Activated B cell treated with CpG ODN at 0.5 μM for 24 hours (primary cell): Measurements from ENCODE around the gene RHEBL1. TPM values are rescaled to one million over a fixed set of nuclear protein-coding genes. Genes with fewer than 3 reads are reported as not detected.
A peak's percentile ranks its signal among the peaks of the same experiment; 100 is the strongest.

Experiments used
- ATAC-seq: fragments of 200-7000 bp; cut with Tn5 transposase; one replicate; pipeline ENCODE4 v1.10.0; 2021; ENCODE audit warnings: low read depth, mild to moderate bottlenecking, moderate library complexity
- CTCF ChIA-PET: fragments of 350-600 bp; sonication (Branson Sonifier 250); formaldehyde crosslinking; loops from one replicate; lab custom pipeline; 2021; ENCODE audit warnings: antibody characterized with exemption; lab: Charles Lee
- POLR2A ChIA-PET: fragments of 350-600 bp; sonication (Branson Sonifier 250); formaldehyde crosslinking; loops from one replicate; lab custom pipeline; 2021; ENCODE audit warnings: antibody characterized with exemption; lab: Charles Lee
- DNase-seq: peaks from one replicate; pipeline ENCODE4 v3.0.0; 2022
- H3K27ac Mint-ChIP-seq: one replicate; pipeline ENCODE4 v1.8.0; 2020; ENCODE audit warnings: mixed read lengths
- H3K27me3 Mint-ChIP-seq: one replicate; pipeline ENCODE4 v1.8.0; 2021; ENCODE audit warnings: mixed read lengths
- H3K36me3 Mint-ChIP-seq: one replicate; pipeline ENCODE4 v1.8.0; 2021; ENCODE audit warnings: low read depth, mixed read lengths
- H3K4me1 Mint-ChIP-seq: one replicate; pipeline ENCODE4 v1.8.0; 2021; ENCODE audit warnings: mixed read lengths
- H3K4me3 Mint-ChIP-seq: one replicate; pipeline ENCODE4 v1.8.0; 2020; ENCODE audit warnings: mild to moderate bottlenecking, mixed read lengths
- H3K9me3 Mint-ChIP-seq: one replicate; pipeline ENCODE4 v1.8.0; 2020; ENCODE audit warnings: mixed read lengths
- intact Hi-C: fragments of 100-400 bp; cut with micrococcal nuclease; formaldehyde crosslinking; loops from one replicate; pipeline ENCODE4 v1.15.1; 2024
- total RNA-seq: library from RNA; stranded (reverse); gene quantifications from 2 replicates; pipeline ENCODE4 v1.2.3, GENCODE V29; 2022
- TF ChIP-seq, protein P1 (sequence below): fragments of 200-600 bp; IDR thresholded peaks from one replicate; pipeline ENCODE4 v1.8.0; 2022; ENCODE audit warnings: antibody characterized with exemption, mild to moderate bottlenecking

Gene RHEBL1
- total RNA-seq, 1 donor from 2014 or later, result 3.2 TPM

DNA sequence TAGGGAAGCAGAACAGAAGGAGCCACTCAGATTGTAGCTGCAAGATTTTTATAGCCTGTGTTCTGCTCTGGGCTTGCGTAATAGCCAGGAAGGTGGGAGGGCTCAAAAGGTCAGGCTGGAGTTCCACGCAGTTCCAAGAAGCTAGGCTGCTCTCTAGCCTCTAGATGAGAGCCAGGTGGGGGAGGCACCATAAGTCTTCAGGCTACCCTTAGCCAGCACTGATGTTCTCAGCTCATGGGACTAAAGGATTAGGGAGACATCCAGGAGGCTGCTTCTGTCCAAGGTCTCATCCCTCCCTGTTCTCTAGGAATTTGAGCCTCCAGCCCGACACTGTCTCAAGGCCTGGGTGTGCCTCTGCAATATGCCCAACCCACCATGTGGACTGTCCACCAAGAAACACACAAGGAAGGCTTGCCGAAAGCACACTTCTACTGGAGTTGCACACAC is 39.2 kb upstream of the RHEBL1 start:
- Mint-ChIP-seq H3K36me3 (peaks cover 36% of the 10 kb centered on the region), H3K27me3 (no peaks in the 10 kb centered on the region), H3K9me3 (no peaks in the 10 kb centered on the region), H3K27ac (peak overlapping the region; percentile 83), H3K4me3 (peak overlapping the region; percentile 98), H3K4me1 (peaks cover 46% of the 10 kb centered on the region)
- ChIA-PET POLR2A (interaction anchor here (0.7 to 5.0 kb wide), 7 partner anchors 10 to 79 kb away, joined by 4 to 107 read pairs (median 6); partner anchors contain the start of genes DHH, RHEBL1, TUBA1A and TUBA1B), CTCF (interaction anchor here (0.8 to 6.9 kb wide), 8 partner anchors 9 to 405 kb away, joined by 3 to 32 read pairs (median 8); partner anchors contain the start of genes DHH and TUBA1B)
- TF ChIP-seq, protein P1, sequence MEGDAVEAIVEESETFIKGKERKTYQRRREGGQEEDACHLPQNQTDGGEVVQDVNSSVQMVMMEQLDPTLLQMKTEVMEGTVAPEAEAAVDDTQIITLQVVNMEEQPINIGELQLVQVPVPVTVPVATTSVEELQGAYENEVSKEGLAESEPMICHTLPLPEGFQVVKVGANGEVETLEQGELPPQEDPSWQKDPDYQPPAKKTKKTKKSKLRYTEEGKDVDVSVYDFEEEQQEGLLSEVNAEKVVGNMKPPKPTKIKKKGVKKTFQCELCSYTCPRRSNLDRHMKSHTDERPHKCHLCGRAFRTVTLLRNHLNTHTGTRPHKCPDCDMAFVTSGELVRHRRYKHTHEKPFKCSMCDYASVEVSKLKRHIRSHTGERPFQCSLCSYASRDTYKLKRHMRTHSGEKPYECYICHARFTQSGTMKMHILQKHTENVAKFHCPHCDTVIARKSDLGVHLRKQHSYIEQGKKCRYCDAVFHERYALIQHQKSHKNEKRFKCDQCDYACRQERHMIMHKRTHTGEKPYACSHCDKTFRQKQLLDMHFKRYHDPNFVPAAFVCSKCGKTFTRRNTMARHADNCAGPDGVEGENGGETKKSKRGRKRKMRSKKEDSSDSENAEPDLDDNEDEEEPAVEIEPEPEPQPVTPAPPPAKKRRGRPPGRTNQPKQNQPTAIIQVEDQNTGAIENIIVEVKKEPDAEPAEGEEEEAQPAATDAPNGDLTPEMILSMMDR, result no peak
- intact Hi-C loops, result no loop called here
- DNase-seq, result no peak
- ATAC-seq, result no peak

DNA sequence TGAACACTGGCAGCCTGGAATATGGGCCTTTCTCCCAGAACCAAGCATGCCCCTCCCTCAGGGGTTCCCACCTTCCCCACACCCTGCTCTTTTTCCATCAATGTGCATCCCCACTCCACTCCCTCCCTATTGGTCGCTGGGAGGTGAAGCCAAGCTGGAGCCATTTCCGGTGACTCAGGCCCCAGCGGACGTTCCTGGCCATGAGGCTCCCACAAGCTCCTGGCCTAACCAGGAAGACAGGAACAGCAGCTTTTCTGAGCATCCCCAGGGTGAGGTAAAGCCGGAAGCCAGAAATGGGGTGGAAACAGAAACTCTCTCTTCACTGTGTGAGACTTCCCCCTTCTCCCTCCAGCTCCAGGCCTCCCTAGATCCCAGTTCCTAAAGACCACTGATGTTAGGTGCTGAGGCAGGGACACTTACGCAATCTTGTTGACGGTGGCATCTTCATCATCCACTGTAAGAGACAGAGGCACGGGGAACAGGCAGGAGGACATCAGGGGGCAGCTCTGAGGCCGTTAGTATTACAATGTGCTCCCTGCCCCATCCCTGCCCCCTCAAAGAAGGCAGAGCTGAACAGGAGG is 35.8 kb upstream of the RHEBL1 start:
- POLR2A ChIA-PET, result interaction anchor here (1.3 to 3.3 kb wide), 2 partner anchors 25 to 82 kb away, joined by 3 to 20 read pairs; partner anchors contain the start of gene TUBA1B
- H3K4me3 Mint-ChIP-seq, result no peak overlapping the region
- H3K4me1 Mint-ChIP-seq, result peaks cover 39% of the 10 kb centered on the region
- ATAC-seq, result no peak
- peaks cover 68% of the 10 kb centered on the region for H3K36me3 Mint-ChIP-seq
- CTCF ChIA-PET, result interaction anchor here (3.3 to 6.9 kb wide), 2 partner anchors 11 to 17 kb away, joined by 17 to 32 read pairs; partner anchors contain the start of gene DHH
- TF ChIP-seq, protein P1, result no peak
- no peak overlapping the region for H3K27ac Mint-ChIP-seq
- H3K27me3 Mint-ChIP-seq, result no peaks in the 10 kb centered on the region
- DNase-seq, result no peak
- no peaks in the 10 kb centered on the region for H3K9me3 Mint-ChIP-seq
- intact Hi-C loops, result no loop called here

DNA sequence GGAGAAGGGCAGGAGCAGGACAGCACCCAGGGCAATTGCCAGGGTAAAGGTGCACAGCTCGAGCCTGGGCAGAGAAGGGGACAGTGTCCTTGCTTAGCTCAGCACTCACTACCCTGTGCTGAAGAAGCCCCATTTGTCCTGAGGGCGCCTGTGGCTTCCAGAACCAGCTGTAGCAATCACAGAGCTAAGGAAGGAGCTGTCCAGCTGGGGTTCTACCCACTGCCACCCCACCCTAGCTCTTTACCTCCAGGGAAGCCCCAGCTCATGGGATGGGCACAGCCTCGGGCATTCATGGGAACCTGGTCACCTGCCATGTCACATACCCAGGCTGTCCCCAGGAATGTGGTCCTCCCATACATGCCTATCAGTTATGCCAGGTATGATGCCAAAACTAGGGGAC is 35.0 kb upstream of the RHEBL1 start:
- Mint-ChIP-seq H3K27me3 (no peaks in the 10 kb centered on the region), H3K4me1 (peaks cover 35% of the 10 kb centered on the region), H3K9me3 (no peaks in the 10 kb centered on the region), H3K36me3 (peaks cover 69% of the 10 kb centered on the region), H3K27ac (no peak overlapping the region), H3K4me3 (no peak overlapping the region)
- intact Hi-C loops, result no loop called here
- ChIA-PET CTCF (interaction anchor here (3.3 to 6.9 kb wide), 2 partner anchors 10 to 16 kb away, joined by 17 to 32 read pairs; partner anchors contain the start of gene DHH), POLR2A (interaction anchor here (1.0 to 3.3 kb wide), 3 partner anchors 11 to 83 kb away, joined by 3 to 20 read pairs (median 3); partner anchors contain the start of gene TUBA1B)
- TF ChIP-seq, protein P1, result no peak
- no peak for ATAC-seq
- DNase-seq, result no peak

DNA sequence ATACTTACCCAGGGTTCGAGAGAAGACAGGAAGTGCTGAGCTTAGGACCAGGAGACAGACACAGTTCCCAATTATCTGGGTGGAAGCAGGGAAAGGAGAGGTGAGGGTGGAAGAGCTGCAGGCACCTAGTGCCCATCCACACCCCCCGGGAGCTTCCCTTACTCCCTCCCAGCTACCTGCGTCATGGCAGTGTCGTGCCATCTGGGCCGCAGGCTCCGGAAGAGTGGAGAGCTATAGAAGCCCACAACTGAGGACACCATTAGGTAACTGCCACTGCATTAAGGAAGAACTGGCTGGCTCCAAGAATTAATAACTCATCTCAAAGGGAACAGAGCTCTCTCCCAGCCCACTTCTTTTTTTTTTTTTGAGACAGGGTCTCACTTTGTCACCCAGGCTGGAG is 30.6 kb upstream of the RHEBL1 start:
- Mint-ChIP-seq H3K9me3 (no peaks in the 10 kb centered on the region), H3K4me1 (no peaks in the 10 kb centered on the region), H3K27ac (no peak overlapping the region), H3K27me3 (no peaks in the 10 kb centered on the region), H3K36me3 (peaks cover 69% of the 10 kb centered on the region), H3K4me3 (no peak overlapping the region)
- ChIA-PET POLR2A (interaction anchor here (0.9 kb wide), 1 partner anchor 30 kb away, joined by 3 read pairs; no protein-coding TSS in a partner anchor), CTCF (interaction anchor here (1.3 to 4.7 kb wide), 5 partner anchors 8 to 37 kb away, joined by 3 to 55 read pairs (median 5); no protein-coding TSS in a partner anchor)
- ATAC-seq (no peak), DNase-seq (no peak)
- intact Hi-C loops, result no loop called here
- TF ChIP-seq, protein P1, result no peak

DNA sequence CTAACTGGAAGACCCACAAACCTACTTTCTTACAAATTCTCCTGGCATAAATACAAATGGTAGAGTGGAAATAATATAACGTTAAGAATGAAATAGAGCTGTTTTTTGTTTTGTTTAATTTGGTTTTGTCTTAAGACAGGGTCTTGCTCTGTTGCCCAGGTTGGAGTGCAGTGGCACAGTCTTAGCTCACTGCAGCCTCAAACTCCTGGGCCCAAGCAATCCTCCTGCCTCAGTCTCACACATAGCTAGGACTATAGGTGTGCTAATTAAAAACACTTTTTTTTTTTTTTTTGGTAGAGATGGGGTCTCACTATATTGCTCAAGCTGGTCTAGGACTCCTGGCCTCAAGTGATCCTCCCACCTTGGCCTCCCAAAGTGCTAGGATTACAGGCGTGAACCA is 28.9 kb upstream of the RHEBL1 start:
- Mint-ChIP-seq H3K9me3 (no peaks in the 10 kb centered on the region), H3K36me3 (peaks cover 58% of the 10 kb centered on the region), H3K27ac (no peak overlapping the region), H3K27me3 (peaks cover 10% of the 10 kb centered on the region), H3K4me3 (no peak overlapping the region), H3K4me1 (peaks cover 15% of the 10 kb centered on the region)
- intact Hi-C loops, result loop anchor here (1.0 kb wide), 2 partner anchors 12 to 34 kb away; partner anchors contain the start of gene LMBR1L
- no peak for ATAC-seq
- POLR2A ChIA-PET, result interaction anchor here (0.8 to 2.0 kb wide), 7 partner anchors 10 to 90 kb away, joined by 3 to 14 read pairs (median 4); partner anchors contain the start of genes TUBA1A and TUBA1B
- CTCF ChIA-PET, result interaction anchor here (1.0 to 4.7 kb wide), 13 partner anchors 10 to 246 kb away, joined by 3 to 55 read pairs (median 5); partner anchors contain the start of genes DDX23, FKBP11, LMBR1L and TUBA1B
- DNase-seq, result no peak
- TF ChIP-seq, protein P1, result no peak
